Measurements from ENCODE around the gene KREMEN2. TPM values are rescaled to one million over a fixed set of nuclear protein-coding genes. Genes with fewer than 3 reads are reported as not detected.
"Not testable (repeated sequence)": the region's sequence is repeated elsewhere in the genome, so short reads cannot be mapped to it uniquely, and the experiment has no call there.

KREMEN2 gene
- total and polyA plus RNA-seq, 4 donors, result not detected

DNA sequence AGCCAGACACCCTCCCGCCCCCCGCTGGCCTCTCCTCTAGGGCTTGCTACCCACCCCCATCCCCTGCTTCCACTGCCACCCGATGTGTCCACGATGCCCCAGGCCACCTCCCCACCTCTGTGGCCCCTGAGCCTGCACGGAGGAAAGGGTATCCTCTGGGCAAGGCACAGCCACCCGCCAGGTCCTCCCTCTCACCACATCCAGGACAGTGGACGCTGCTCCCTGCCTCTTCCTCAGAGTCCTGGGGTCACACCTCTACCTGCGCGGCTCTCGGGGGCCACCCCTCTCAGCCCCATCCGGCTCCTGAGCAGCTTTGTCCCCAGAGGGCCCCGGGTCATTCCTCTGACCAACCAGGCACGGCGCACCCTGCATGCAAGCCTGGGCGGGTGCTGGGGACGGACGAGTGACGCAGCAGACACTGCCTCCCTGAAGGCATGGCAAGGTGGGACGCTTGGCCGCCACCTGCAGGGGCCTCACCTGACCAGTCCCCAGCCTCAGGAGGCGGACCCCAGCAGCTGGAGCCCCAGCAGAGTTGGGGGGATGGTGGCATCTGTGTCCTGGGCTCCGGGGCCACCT lies 27.6 kb upstream of the KREMEN2 start:
- intact Hi-C loops (cut with DNase I), result no loop called here
- Histone ChIP-seq H3K4me1 (ENCODE audit: control insufficient read depth in 1 of 2, insufficient read depth in 2 of 2, low read length in 2 of 2) (no peaks in the 10 kb centered on the region), H3K9me3 (ENCODE audit: control insufficient read depth, low read length) (no peaks in the 10 kb centered on the region), H3K27me3 (ENCODE audit: control insufficient read depth in 1 of 2, insufficient read depth in 2 of 2, low read length in 1 of 2) (no peaks in the 10 kb centered on the region), H3K4me3 (ENCODE audit: low read length in 2 of 2) (no peak overlapping the region), H3K36me3 (ENCODE audit: control insufficient read depth in 1 of 2, insufficient read depth in 2 of 2, low read length in 1 of 2) (peaks cover 3 to 7% of the 10 kb centered on the region in 2 donors), H3K27ac (ENCODE audit: low read depth in 1 of 2, low read length in 2 of 2) (no peak overlapping the region)
- ATAC-seq (ENCODE audit: low FRiP score) (no peak), DNase-seq (no peak)
- WGBS, 2 donors, result 88 to 92% methylated on average over 22 of the region's 22 CpGs

DNA sequence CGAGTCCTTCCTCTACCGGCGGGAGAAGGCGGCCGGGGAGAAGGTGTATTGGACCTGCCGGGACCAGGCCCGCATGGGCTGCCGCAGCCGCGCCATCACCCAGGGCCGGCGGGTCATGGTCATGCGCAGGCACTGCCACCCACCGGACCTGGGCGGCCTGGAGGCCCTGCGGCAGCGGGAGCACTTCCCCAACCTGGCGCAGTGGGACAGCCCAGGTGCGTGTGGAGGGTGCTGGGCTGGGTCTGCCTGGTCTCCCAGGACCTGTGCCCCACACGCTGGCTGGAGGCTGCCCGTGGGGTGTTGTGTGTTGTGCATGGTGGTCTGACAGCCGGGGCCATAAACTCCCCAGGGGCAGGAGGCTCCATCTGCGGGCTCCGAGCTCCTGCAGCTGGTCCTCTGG lies 26.9 kb upstream of the KREMEN2 start:
- WGBS, 2 donors, result 88 to 92% methylated on average over 23 to 24 of the region's 24 CpGs
- intact Hi-C loops (cut with DNase I), result no loop called here
- no peaks in the 10 kb centered on the region for H3K27me3 ChIP-seq (ENCODE audit: control insufficient read depth in 1 of 2, insufficient read depth in 2 of 2, low read length in 1 of 2)
- no peaks in the 10 kb centered on the region for H3K4me1 ChIP-seq (ENCODE audit: control insufficient read depth in 1 of 2, insufficient read depth in 2 of 2, low read length in 2 of 2)
- DNase-seq (no peak), ATAC-seq (ENCODE audit: low FRiP score) (no peak)
- no peak overlapping the region for H3K4me3 ChIP-seq (ENCODE audit: low read length in 2 of 2)
- no peaks in the 10 kb centered on the region for H3K9me3 ChIP-seq (ENCODE audit: control insufficient read depth, low read length)
- peaks cover 3 to 7% of the 10 kb centered on the region in 2 donors for H3K36me3 ChIP-seq (ENCODE audit: control insufficient read depth in 1 of 2, insufficient read depth in 2 of 2, low read length in 1 of 2)
- H3K27ac ChIP-seq (ENCODE audit: low read depth in 1 of 2, low read length in 2 of 2), result no peak overlapping the region

DNA sequence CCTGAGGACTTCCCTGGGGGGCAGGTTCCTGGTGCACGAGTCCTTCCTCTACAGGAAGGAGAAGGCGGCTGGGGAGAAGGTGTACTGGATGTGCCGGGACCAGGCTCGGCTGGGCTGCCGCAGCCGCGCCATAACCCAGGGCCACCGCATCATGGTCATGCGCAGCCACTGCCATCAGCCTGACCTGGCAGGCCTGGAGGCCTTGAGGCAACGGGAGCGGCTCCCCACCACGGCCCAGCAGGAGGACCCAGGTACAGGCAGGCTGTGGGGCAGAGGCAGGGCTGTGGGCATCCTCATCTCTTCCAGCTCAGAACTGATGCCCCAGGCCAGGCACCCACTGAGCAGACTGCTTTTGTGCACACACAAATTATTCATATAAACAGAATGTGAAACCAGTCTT lies 25.9 kb upstream of the KREMEN2 start:
- H3K27ac ChIP-seq (ENCODE audit: low read depth in 1 of 2, low read length in 2 of 2), result no peak overlapping the region
- ATAC-seq (ENCODE audit: low FRiP score) (no peak), DNase-seq (no peak)
- H3K4me3 ChIP-seq (ENCODE audit: low read length in 2 of 2), result no peak overlapping the region
- peaks cover 3 to 7% of the 10 kb centered on the region in 2 donors for H3K36me3 ChIP-seq (ENCODE audit: control insufficient read depth in 1 of 2, insufficient read depth in 2 of 2, low read length in 1 of 2)
- no peaks in the 10 kb centered on the region for H3K9me3 ChIP-seq (ENCODE audit: control insufficient read depth, low read length)
- no peaks in the 10 kb centered on the region for H3K27me3 ChIP-seq (ENCODE audit: control insufficient read depth in 1 of 2, insufficient read depth in 2 of 2, low read length in 1 of 2)
- intact Hi-C loops (cut with DNase I), result no loop called here
- no peaks in the 10 kb centered on the region for H3K4me1 ChIP-seq (ENCODE audit: control insufficient read depth in 1 of 2, insufficient read depth in 2 of 2, low read length in 2 of 2)
- WGBS, 2 donors, result 94 to 95% methylated on average over 11 to 12 of the region's 12 CpGs

DNA sequence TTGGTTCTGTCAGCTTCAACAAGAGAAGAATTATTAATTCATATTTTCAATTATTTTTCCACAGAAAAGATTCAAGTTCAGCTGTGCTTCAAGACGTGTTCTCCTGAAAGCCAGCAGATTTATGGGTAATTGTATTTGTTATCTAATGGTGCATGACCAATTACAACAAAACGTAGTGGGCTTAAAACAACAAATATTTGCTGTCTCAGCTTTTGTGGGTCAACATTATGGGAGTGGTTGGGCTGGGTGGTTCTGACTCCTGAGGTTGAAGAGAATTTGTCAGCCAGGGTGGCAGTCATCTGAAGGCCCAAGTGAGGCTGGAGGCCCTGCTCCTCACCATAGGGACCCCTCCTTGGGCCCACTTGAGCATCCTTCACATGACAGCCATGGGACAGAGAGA lies 24.1 kb upstream of the KREMEN2 start:
- ATAC-seq (ENCODE audit: low FRiP score) (no peak), DNase-seq (no peak)
- Histone ChIP-seq H3K9me3 (ENCODE audit: control insufficient read depth, low read length) (no peaks in the 10 kb centered on the region), H3K4me3 (ENCODE audit: low read length in 2 of 2) (no peak overlapping the region), H3K27me3 (ENCODE audit: control insufficient read depth in 1 of 2, insufficient read depth in 2 of 2, low read length in 1 of 2) (no peaks in the 10 kb centered on the region), H3K4me1 (ENCODE audit: control insufficient read depth in 1 of 2, insufficient read depth in 2 of 2, low read length in 2 of 2) (no peaks in the 10 kb centered on the region), H3K27ac (ENCODE audit: low read depth in 1 of 2, low read length in 2 of 2) (no peak overlapping the region), H3K36me3 (ENCODE audit: control insufficient read depth in 1 of 2, insufficient read depth in 2 of 2, low read length in 1 of 2) (peaks cover 3 to 7% of the 10 kb centered on the region in 2 donors)
- 49 to 61% methylated on average over 2 of the region's 2 CpGs for WGBS, 2 donors
- intact Hi-C loops (cut with DNase I), result no loop called here

DNA sequence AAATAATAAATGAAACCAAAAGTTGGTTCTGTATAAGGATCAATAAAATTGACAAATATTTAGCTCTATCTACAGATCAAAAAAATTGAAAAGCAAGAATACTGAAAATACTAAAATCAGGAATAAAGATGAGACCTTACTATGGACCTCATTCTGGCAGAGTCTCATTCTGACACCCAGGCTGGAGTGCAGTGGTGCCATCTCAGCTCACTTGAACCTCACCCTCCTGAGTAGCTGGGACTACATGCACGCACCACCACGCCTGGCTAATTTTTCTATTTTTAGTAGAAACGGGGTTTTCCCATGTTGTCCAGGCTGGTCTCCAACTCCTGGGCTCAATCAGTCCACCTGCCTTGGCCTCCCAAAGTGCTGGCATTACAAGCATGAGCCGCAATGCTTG lies 22.0 kb upstream of the KREMEN2 start:
- intact Hi-C loops (cut with DNase I), result no loop called here
- Histone ChIP-seq H3K27ac (ENCODE audit: low read depth in 1 of 2, low read length in 2 of 2) (no peak overlapping the region), H3K36me3 (ENCODE audit: control insufficient read depth in 1 of 2, insufficient read depth in 2 of 2, low read length in 1 of 2) (peaks cover 0 to 5% of the 10 kb centered on the region in 2 donors), H3K4me1 (ENCODE audit: control insufficient read depth in 1 of 2, insufficient read depth in 2 of 2, low read length in 2 of 2) (no peaks in the 10 kb centered on the region), H3K27me3 (ENCODE audit: control insufficient read depth in 1 of 2, insufficient read depth in 2 of 2, low read length in 1 of 2) (no peaks in the 10 kb centered on the region), H3K9me3 (ENCODE audit: control insufficient read depth, low read length) (no peaks in the 10 kb centered on the region), H3K4me3 (ENCODE audit: low read length in 2 of 2) (no peak overlapping the region)
- ATAC-seq (ENCODE audit: low FRiP score), result no peak
- WGBS, 2 donors, result 72% methylated on average over 4 of the region's 4 CpGs
- DNase-seq, result no peak

DNA sequence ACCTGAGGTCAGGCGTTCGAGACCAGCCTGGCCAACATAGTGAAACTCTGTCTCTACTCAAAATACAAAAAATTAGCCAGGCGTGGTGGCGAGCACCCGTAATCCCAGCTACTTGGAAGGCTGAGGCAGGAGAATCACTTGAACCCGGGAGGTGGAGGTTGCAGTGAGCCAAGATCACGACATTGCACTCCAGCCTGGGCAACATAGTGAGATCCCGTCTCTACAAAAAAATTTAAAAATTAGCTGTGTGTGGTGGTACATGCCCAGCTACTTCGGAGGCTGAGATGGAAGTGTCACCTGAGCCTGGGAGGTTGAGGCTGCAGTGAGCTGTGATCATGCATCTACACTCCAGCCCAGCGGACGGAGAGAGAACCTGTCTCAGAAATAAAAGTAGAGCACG lies 20.4 kb upstream of the KREMEN2 start:
- H3K36me3 ChIP-seq (ENCODE audit: control insufficient read depth in 1 of 2, insufficient read depth in 2 of 2, low read length in 1 of 2); intact Hi-C loops (cut with DNase I); H3K9me3 ChIP-seq (ENCODE audit: control insufficient read depth, low read length); H3K4me3 ChIP-seq (ENCODE audit: low read length in 2 of 2); ATAC-seq (ENCODE audit: low FRiP score); H3K27ac ChIP-seq (ENCODE audit: low read depth in 1 of 2, low read length in 2 of 2); H3K4me1 ChIP-seq (ENCODE audit: control insufficient read depth in 1 of 2, insufficient read depth in 2 of 2, low read length in 2 of 2); DNase-seq; H3K27me3 ChIP-seq (ENCODE audit: control insufficient read depth in 1 of 2, insufficient read depth in 2 of 2, low read length in 1 of 2): not testable (repeated sequence)
- 87 to 88% methylated on average over 12 of the region's 12 CpGs for WGBS, 2 donors

DNA sequence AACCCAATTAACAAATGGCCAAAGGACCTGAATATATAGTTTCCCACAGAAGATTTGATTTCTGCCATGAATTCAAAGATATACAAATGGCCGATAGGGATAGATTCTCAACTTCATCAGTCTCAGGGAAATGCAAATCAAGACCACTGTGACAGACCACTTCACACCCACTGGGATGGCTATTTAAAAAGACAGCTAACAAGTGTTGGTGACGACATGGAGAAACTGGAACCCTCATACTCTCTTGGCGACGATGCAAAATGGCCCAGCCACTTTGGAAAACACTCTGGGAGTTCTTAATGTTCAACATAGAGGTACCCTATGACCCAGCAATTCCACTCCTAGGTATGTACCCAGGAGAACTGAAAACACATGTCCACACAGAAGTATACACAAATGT lies 17.4 kb upstream of the KREMEN2 start:
- peaks cover 0 to 4% of the 10 kb centered on the region in 2 donors for H3K36me3 ChIP-seq (ENCODE audit: control insufficient read depth in 1 of 2, insufficient read depth in 2 of 2, low read length in 1 of 2)
- no peak for DNase-seq
- no peaks in the 10 kb centered on the region for H3K9me3 ChIP-seq (ENCODE audit: control insufficient read depth, low read length)
- intact Hi-C loops (cut with DNase I), result no loop called here
- WGBS, 2 donors, result 95 to 97% methylated on average over 4 of the region's 4 CpGs
- H3K4me3 ChIP-seq (ENCODE audit: low read length in 2 of 2), result no peak overlapping the region
- ATAC-seq (ENCODE audit: low FRiP score), result no peak
- H3K27ac ChIP-seq (ENCODE audit: low read depth in 1 of 2, low read length in 2 of 2), result no peak overlapping the region
- H3K4me1 ChIP-seq (ENCODE audit: control insufficient read depth in 1 of 2, insufficient read depth in 2 of 2, low read length in 2 of 2), result no peaks in the 10 kb centered on the region
- no peaks in the 10 kb centered on the region for H3K27me3 ChIP-seq (ENCODE audit: control insufficient read depth in 1 of 2, insufficient read depth in 2 of 2, low read length in 1 of 2)

DNA sequence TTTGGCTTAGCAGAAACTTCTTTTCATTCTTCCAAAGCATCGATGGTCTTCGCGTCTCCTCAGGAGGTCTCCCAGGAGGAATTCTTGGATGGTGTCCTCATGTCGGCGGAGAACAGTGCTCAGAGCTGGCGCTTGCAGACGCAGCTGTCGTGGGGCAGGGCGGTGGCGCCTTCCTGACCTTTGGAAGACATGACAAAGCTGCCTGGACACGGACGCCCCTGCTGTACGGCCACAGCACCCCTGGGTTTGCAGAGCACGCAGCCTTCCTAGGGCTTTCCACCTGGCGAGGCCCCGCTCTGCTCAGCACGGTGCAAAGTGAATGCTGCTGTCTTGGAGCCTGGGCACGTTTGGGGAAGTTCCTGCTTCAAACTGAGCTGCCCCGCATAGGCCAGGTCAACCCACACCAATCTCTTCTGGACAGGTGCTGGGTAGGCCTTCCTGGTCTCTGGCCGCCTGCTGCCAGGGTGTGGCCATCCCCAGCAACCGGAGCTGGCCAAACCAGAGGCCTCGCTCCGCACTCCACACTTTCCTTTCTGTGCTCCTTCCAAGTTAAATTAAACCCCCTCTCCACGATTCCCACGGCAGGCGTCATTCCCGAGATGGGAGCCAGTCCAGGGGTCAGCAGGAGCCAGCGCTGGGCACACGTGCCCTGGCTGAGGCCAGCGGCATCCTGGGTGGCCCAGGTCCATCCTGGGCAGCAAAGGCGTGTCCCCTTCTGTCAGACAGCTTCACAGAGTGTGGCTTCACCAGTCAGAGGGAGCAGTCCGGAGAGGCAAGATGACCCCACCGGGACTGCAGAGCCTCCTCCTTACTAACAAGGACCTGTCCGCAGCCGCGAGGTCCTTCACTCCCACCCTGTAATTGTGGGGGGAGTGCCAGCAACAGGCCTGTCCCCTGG lies 15.0 kb upstream of the KREMEN2 start:
- ATAC-seq (ENCODE audit: low FRiP score) (peak; percentile 30), DNase-seq (no peak)
- Histone ChIP-seq H3K27me3 (ENCODE audit: control insufficient read depth in 1 of 2, insufficient read depth in 2 of 2, low read length in 1 of 2) (no peaks in the 10 kb centered on the region), H3K36me3 (ENCODE audit: control insufficient read depth in 1 of 2, insufficient read depth in 2 of 2, low read length in 1 of 2) (peaks cover 0 to 4% of the 10 kb centered on the region in 2 donors), H3K4me3 (ENCODE audit: low read length in 2 of 2) (no peak overlapping the region), H3K4me1 (ENCODE audit: control insufficient read depth in 1 of 2, insufficient read depth in 2 of 2, low read length in 2 of 2) (no peaks in the 10 kb centered on the region), H3K27ac (ENCODE audit: low read depth in 1 of 2, low read length in 2 of 2) (no peak overlapping the region), H3K9me3 (ENCODE audit: control insufficient read depth, low read length) (no peaks in the 10 kb centered on the region)
- WGBS, 2 donors, result 85 to 87% methylated on average over 36 of the region's 36 CpGs
- intact Hi-C loops (cut with DNase I), result no loop called here

Measured in aorta (tissue), 5 donors.